ENCODE measurements around the gene TSHZ2. TPM values are rescaled to one million over a fixed set of nuclear protein-coding genes. Genes with fewer than 3 reads are reported as not detected.

The TSHZ2 gene
- polyA plus RNA-seq, 1 donor from 2014 or later: 4.6 TPM

DNA sequence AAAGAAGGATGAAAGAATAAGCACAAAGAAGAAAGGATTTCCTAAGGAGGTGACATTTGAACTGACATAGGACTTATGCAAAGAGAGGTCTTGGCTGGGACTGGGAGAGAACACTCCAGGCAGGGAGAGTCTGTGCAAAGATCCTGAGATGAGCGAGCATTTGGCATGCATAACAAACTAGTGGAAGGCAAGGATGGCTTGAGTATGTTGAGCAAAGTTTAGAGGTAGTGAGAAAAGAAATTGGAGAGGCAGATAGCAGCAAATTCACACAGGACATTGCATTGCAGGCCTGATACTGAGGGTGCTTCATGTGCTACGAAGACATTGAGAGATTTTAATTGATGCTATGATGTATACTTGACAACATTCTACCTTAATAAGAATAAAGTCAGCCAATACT lies 383.6 kb downstream of the TSHZ2 start:
- Histone ChIP-seq H3K27me3 (ENCODE audit: insufficient read depth, low read depth, low read length) (no peaks in the 10 kb centered on the region), H3K36me3 (ENCODE audit: insufficient read depth, low read length) (no peaks in the 10 kb centered on the region), H2AFZ (ENCODE audit: low read depth, low read length) (no peak overlapping the region), H3K4me3 (ENCODE audit: low read length) (no peak overlapping the region), H4K20me1 (ENCODE audit: insufficient read depth) (no peaks in the 10 kb centered on the region), H3K79me2 (replicated peaks; ENCODE audit: insufficient read depth, low read length) (no peaks in the 10 kb centered on the region), H3K9me2 (ENCODE audit: insufficient read depth, low read length) (no peaks in the 10 kb centered on the region), H3K4me2 (ENCODE audit: low read length) (no peak overlapping the region), H3K9me3 (ENCODE audit: low read length) (peaks cover 7% of the 10 kb centered on the region), H3K9ac (ENCODE audit: low read length) (no peak overlapping the region), H3F3A (ENCODE audit: insufficient read depth, low read length, poor library complexity, severe bottlenecking) (no peaks in the 10 kb centered on the region), H3K27ac (ENCODE audit: low read length) (no peak overlapping the region)
- TF ChIP-seq POLR2AphosphoS5 (IDR thresholded peaks at IDR 0.05) (no peak), TAF1 (IDR thresholded peaks at IDR 0.05; ENCODE audit: low read depth) (no peak), MXI1 (conservative IDR thresholded peaks at IDR 0.05; ENCODE audit: poor library complexity, severe bottlenecking) (no peak)
- TF ChIP-seq, protein P1, sequence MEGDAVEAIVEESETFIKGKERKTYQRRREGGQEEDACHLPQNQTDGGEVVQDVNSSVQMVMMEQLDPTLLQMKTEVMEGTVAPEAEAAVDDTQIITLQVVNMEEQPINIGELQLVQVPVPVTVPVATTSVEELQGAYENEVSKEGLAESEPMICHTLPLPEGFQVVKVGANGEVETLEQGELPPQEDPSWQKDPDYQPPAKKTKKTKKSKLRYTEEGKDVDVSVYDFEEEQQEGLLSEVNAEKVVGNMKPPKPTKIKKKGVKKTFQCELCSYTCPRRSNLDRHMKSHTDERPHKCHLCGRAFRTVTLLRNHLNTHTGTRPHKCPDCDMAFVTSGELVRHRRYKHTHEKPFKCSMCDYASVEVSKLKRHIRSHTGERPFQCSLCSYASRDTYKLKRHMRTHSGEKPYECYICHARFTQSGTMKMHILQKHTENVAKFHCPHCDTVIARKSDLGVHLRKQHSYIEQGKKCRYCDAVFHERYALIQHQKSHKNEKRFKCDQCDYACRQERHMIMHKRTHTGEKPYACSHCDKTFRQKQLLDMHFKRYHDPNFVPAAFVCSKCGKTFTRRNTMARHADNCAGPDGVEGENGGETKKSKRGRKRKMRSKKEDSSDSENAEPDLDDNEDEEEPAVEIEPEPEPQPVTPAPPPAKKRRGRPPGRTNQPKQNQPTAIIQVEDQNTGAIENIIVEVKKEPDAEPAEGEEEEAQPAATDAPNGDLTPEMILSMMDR (IDR thresholded peaks at IDR 0.05; ENCODE audit: poor library complexity, severe bottlenecking): no peak

DNA sequence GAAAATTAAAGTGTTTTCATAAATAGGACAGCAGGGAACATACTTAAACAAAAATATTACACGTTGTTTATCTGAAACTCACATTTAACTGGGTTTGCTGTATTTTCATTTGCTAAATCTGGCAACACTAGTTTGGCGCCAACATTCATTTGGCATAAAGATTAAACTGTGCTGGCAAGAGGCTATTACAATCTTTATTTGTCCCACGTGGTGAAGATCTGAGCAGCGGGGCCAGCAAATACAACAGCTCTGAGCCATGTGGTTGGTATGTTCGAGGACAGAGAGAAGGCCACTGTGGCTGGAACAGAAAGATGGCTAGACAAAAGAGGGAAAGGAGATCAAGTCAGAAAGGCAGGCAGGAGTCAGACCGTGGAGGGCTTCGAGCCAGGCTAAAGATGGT lies 387.3 kb downstream of the TSHZ2 start:
- Histone ChIP-seq H3K9me3 (ENCODE audit: low read length) (peaks cover 7% of the 10 kb centered on the region), H2AFZ (ENCODE audit: low read depth, low read length) (no peak overlapping the region), H4K20me1 (ENCODE audit: insufficient read depth) (no peaks in the 10 kb centered on the region), H3K36me3 (ENCODE audit: insufficient read depth, low read length) (no peaks in the 10 kb centered on the region), H3K4me3 (ENCODE audit: low read length) (no peak overlapping the region), H3K9me2 (ENCODE audit: insufficient read depth, low read length) (no peaks in the 10 kb centered on the region), H3K79me2 (replicated peaks; ENCODE audit: insufficient read depth, low read length) (no peaks in the 10 kb centered on the region), H3K27ac (ENCODE audit: low read length) (no peak overlapping the region), H3K4me2 (ENCODE audit: low read length) (no peak overlapping the region), H3K27me3 (ENCODE audit: insufficient read depth, low read depth, low read length) (no peaks in the 10 kb centered on the region), H3K9ac (ENCODE audit: low read length) (no peak overlapping the region), H3F3A (ENCODE audit: insufficient read depth, low read length, poor library complexity, severe bottlenecking) (no peaks in the 10 kb centered on the region)
- TF ChIP-seq EZH2 (IDR thresholded peaks at IDR 0.05; ENCODE audit: borderline replicate concordance, insufficient read depth, low read length, poor library complexity, severe bottlenecking): no peak
- no peak for TF ChIP-seq EP300 (conservative IDR thresholded peaks at IDR 0.05; ENCODE audit: poor library complexity, severe bottlenecking)
- no peak for TF ChIP-seq TAF1 (IDR thresholded peaks at IDR 0.05; ENCODE audit: low read depth)
- no peak for TF ChIP-seq SMC3 (conservative IDR thresholded peaks at IDR 0.05; ENCODE audit: poor library complexity)
- TF ChIP-seq MXI1 (conservative IDR thresholded peaks at IDR 0.05; ENCODE audit: poor library complexity, severe bottlenecking): no peak
- TF ChIP-seq, protein P1 (IDR thresholded peaks at IDR 0.05; ENCODE audit: poor library complexity, severe bottlenecking): no peak

DNA sequence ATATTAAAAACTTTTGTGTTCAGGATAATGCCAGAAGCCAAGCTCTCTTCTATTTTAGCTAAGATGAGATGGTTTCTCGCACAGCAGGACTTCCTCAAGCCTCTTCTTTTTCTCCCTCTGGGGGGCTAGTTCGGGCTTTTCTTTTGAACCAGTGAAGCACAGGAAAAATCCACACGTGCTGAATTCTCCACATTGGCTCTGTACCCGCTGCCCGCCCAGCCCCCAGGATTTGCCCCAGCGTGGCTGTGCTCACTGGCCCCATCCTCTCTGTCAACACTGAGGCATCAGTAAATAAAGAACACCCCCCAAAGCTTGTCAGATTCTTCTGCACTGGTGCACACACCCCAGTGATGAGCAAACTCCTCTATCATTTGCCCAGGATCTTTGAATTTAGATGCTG lies 388.7 kb downstream of the TSHZ2 start:
- Histone ChIP-seq H3K9me2 (ENCODE audit: insufficient read depth, low read length) (no peaks in the 10 kb centered on the region), H2AFZ (ENCODE audit: low read depth, low read length) (no peak overlapping the region), H3K4me2 (ENCODE audit: low read length) (no peak overlapping the region), H3K79me2 (replicated peaks; ENCODE audit: insufficient read depth, low read length) (no peaks in the 10 kb centered on the region), H3K9me3 (ENCODE audit: low read length) (peaks cover 2% of the 10 kb centered on the region), H3K4me3 (ENCODE audit: low read length) (no peak overlapping the region), H3K9ac (ENCODE audit: low read length) (no peak overlapping the region), H3F3A (ENCODE audit: insufficient read depth, low read length, poor library complexity, severe bottlenecking) (no peaks in the 10 kb centered on the region), H3K27me3 (ENCODE audit: insufficient read depth, low read depth, low read length) (no peaks in the 10 kb centered on the region), H4K20me1 (ENCODE audit: insufficient read depth) (no peaks in the 10 kb centered on the region), H3K36me3 (ENCODE audit: insufficient read depth, low read length) (no peaks in the 10 kb centered on the region), H3K27ac (ENCODE audit: low read length) (no peak overlapping the region)
- TF ChIP-seq, protein P2, sequence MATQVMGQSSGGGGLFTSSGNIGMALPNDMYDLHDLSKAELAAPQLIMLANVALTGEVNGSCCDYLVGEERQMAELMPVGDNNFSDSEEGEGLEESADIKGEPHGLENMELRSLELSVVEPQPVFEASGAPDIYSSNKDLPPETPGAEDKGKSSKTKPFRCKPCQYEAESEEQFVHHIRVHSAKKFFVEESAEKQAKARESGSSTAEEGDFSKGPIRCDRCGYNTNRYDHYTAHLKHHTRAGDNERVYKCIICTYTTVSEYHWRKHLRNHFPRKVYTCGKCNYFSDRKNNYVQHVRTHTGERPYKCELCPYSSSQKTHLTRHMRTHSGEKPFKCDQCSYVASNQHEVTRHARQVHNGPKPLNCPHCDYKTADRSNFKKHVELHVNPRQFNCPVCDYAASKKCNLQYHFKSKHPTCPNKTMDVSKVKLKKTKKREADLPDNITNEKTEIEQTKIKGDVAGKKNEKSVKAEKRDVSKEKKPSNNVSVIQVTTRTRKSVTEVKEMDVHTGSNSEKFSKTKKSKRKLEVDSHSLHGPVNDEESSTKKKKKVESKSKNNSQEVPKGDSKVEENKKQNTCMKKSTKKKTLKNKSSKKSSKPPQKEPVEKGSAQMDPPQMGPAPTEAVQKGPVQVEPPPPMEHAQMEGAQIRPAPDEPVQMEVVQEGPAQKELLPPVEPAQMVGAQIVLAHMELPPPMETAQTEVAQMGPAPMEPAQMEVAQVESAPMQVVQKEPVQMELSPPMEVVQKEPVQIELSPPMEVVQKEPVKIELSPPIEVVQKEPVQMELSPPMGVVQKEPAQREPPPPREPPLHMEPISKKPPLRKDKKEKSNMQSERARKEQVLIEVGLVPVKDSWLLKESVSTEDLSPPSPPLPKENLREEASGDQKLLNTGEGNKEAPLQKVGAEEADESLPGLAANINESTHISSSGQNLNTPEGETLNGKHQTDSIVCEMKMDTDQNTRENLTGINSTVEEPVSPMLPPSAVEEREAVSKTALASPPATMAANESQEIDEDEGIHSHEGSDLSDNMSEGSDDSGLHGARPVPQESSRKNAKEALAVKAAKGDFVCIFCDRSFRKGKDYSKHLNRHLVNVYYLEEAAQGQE (IDR thresholded peaks at IDR 0.05; ENCODE audit: borderline replicate concordance): no peak
- TF ChIP-seq EP300 (conservative IDR thresholded peaks at IDR 0.05; ENCODE audit: poor library complexity, severe bottlenecking) (no peak), TAF1 (IDR thresholded peaks at IDR 0.05; ENCODE audit: low read depth) (no peak), SMC3 (conservative IDR thresholded peaks at IDR 0.05; ENCODE audit: poor library complexity) (no peak), RAD21 (conservative IDR thresholded peaks at IDR 0.05) (no peak), EZH2 (IDR thresholded peaks at IDR 0.05; ENCODE audit: borderline replicate concordance, insufficient read depth, low read length, poor library complexity, severe bottlenecking) (no peak), POLR2AphosphoS5 (IDR thresholded peaks at IDR 0.05) (no peak), MXI1 (conservative IDR thresholded peaks at IDR 0.05; ENCODE audit: poor library complexity, severe bottlenecking) (no peak)
- TF ChIP-seq, protein P1 (IDR thresholded peaks at IDR 0.05; ENCODE audit: poor library complexity, severe bottlenecking): no peak
